Embryonic facial prominence (tissue), 1 donor: ENCODE measurements around the gene ZNF132.
"Not testable (repeated sequence)": the region's sequence is repeated elsewhere in the genome, so short reads cannot be mapped to it uniquely, and the experiment has no call there.

Source experiments
- DNase-seq: peaks from one replicate; pipeline ENCODE4 v3.0.0-alpha.2; 2016; ENCODE audit errors: extremely low spot score

The ZNF132 gene

GRCh38 chr19:58439576-58440554 is at the start of gene ZNF132:
Gene ZNF132, minus strand, starts transcription at chr19:58440153. Its CDS starts 332 bp downstream, at chr19:58439821.
- DNase-seq = peak; percentile 99

GRCh38 chr19:58484349-58484748 is 44.4 kb upstream of the ZNF132 start:
- DNase-seq = not testable (repeated sequence)

- DNase-seq = no peak
Observed at GRCh38 chr19:58483776-58484175, 43.8 kb upstream of the ZNF132 start.

GRCh38 chr19:58482372-58482771 is 42.4 kb upstream of the ZNF132 start:
- DNase-seq = no peak

- DNase-seq = no peak
Observed at GRCh38 chr19:58480831-58481230, 40.9 kb upstream of the ZNF132 start.

GRCh38 chr19:58480481-58480830 is 40.5 kb upstream of the ZNF132 start:
- no peak for DNase-seq

GRCh38 chr19:58479736-58480480 is 40.0 kb upstream of the ZNF132 start:
- no peak for DNase-seq

- DNase-seq = no peak
Observed at GRCh38 chr19:58479303-58479702, 39.4 kb upstream of the ZNF132 start.

GRCh38 chr19:58477871-58478270 is 37.9 kb upstream of the ZNF132 start:
- DNase-seq = no peak

- no peak for DNase-seq
Observed at GRCh38 chr19:58477130-58477529, 37.2 kb upstream of the ZNF132 start.

- DNase-seq = no peak
Observed at GRCh38 chr19:58476498-58477015, 36.6 kb upstream of the ZNF132 start.

- peak; percentile 90 for DNase-seq
Observed at GRCh38 chr19:58475714-58476497, 36.0 kb upstream of the ZNF132 start, which contains the start of gene ZNF446. Gene ZNF446, plus strand, starts transcription at chr19:58476352. Its CDS starts 867 bp downstream, at chr19:58477219.

- DNase-seq = no peak
Observed at GRCh38 chr19:58474997-58475713, 35.2 kb upstream of the ZNF132 start.

- DNase-seq = no peak
Observed at GRCh38 chr19:58474291-58474996, 34.5 kb upstream of the ZNF132 start.

- no peak for DNase-seq
Observed at GRCh38 chr19:58473775-58474174, 33.8 kb upstream of the ZNF132 start.

GRCh38 chr19:58471736-58472135 is 31.8 kb upstream of the ZNF132 start:
- DNase-seq = no peak

- not testable (repeated sequence) for DNase-seq
Observed at GRCh38 chr19:58470837-58471543, 31.0 kb upstream of the ZNF132 start.

- DNase-seq = no peak
Observed at GRCh38 chr19:58469241-58470013, 29.5 kb upstream of the ZNF132 start.
